Measurements from ENCODE around the gene FOXP4.

Gene FOXP4

GRCh38 chr6:41530476-41530875 lies 15.7 kb upstream of the FOXP4 start:
- no peak for DNase-seq (ENCODE audit: low spot score)
- H3K36me3 Mint-ChIP-seq (ENCODE audit: low read depth), result no peaks in the 10 kb centered on the region
- no peak overlapping the region for H3K4me3 Mint-ChIP-seq
- no peak overlapping the region for H3K27ac Mint-ChIP-seq
- peaks cover 20% of the 10 kb centered on the region for H3K4me1 Mint-ChIP-seq (ENCODE audit: low read depth)
- peaks cover 63% of the 10 kb centered on the region for H3K27me3 Mint-ChIP-seq (ENCODE audit: low read depth)
- H3K9me3 Mint-ChIP-seq, result no peaks in the 10 kb centered on the region

- Mint-ChIP-seq H3K36me3 (ENCODE audit: low read depth) (no peaks in the 10 kb centered on the region), H3K4me3 (peak overlapping the region; percentile 34)
Measured at GRCh38 chr6:41531016-41531415, 15.2 kb upstream of the FOXP4 start.

GRCh38 chr6:41531591-41532582 lies 14.3 kb upstream of the FOXP4 start:
- H3K4me3 Mint-ChIP-seq, result peak overlapping the region; percentile 76
- DNase-seq (ENCODE audit: low spot score), result peak; percentile 68
- peaks cover 20% of the 10 kb centered on the region for H3K4me1 Mint-ChIP-seq (ENCODE audit: low read depth)
- peaks cover 68% of the 10 kb centered on the region for H3K27me3 Mint-ChIP-seq (ENCODE audit: low read depth)
- no peaks in the 10 kb centered on the region for H3K9me3 Mint-ChIP-seq
- H3K27ac Mint-ChIP-seq, result peak overlapping the region; percentile 73
- no peaks in the 10 kb centered on the region for H3K36me3 Mint-ChIP-seq (ENCODE audit: low read depth)

More at GRCh38 chr6:41531016-41531415, 15.2 kb upstream of the FOXP4 start:
- peaks cover 66% of the 10 kb centered on the region for H3K27me3 Mint-ChIP-seq (ENCODE audit: low read depth)
- peaks cover 20% of the 10 kb centered on the region for H3K4me1 Mint-ChIP-seq (ENCODE audit: low read depth)
- H3K9me3 Mint-ChIP-seq, result no peaks in the 10 kb centered on the region
- DNase-seq (ENCODE audit: low spot score), result no peak
- no peak overlapping the region for H3K27ac Mint-ChIP-seq

- no peaks in the 10 kb centered on the region for H3K9me3 Mint-ChIP-seq
- H3K27ac Mint-ChIP-seq, result no peak overlapping the region
- H3K27me3 Mint-ChIP-seq (ENCODE audit: low read depth), result peaks cover 73% of the 10 kb centered on the region
- H3K4me3 Mint-ChIP-seq, result no peak overlapping the region
- DNase-seq (ENCODE audit: low spot score), result no peak
- no peaks in the 10 kb centered on the region for H3K36me3 Mint-ChIP-seq (ENCODE audit: low read depth)
- H3K4me1 Mint-ChIP-seq (ENCODE audit: low read depth), result peaks cover 19% of the 10 kb centered on the region
Measured at GRCh38 chr6:41535766-41536165, 10.4 kb upstream of the FOXP4 start.

GRCh38 chr6:41536795-41537758 lies 9.1 kb upstream of the FOXP4 start:
- DNase-seq (ENCODE audit: low spot score), result no peak
- H3K4me1 Mint-ChIP-seq (ENCODE audit: low read depth), result peaks cover 8% of the 10 kb centered on the region
- H3K27ac Mint-ChIP-seq, result no peak overlapping the region
- H3K27me3 Mint-ChIP-seq (ENCODE audit: low read depth), result peaks cover 74% of the 10 kb centered on the region
- H3K9me3 Mint-ChIP-seq, result no peaks in the 10 kb centered on the region
- no peak overlapping the region for H3K4me3 Mint-ChIP-seq
- no peaks in the 10 kb centered on the region for H3K36me3 Mint-ChIP-seq (ENCODE audit: low read depth)

- DNase-seq (ENCODE audit: low spot score), result no peak
- Mint-ChIP-seq H3K27ac (no peak overlapping the region), H3K36me3 (ENCODE audit: low read depth) (no peaks in the 10 kb centered on the region), H3K9me3 (no peaks in the 10 kb centered on the region), H3K27me3 (ENCODE audit: low read depth) (peaks cover 65% of the 10 kb centered on the region), H3K4me3 (no peak overlapping the region), H3K4me1 (ENCODE audit: low read depth) (no peaks in the 10 kb centered on the region)
Measured at GRCh38 chr6:41538556-41539182, 7.5 kb upstream of the FOXP4 start.

- Mint-ChIP-seq H3K27ac (no peak overlapping the region), H3K27me3 (ENCODE audit: low read depth) (peaks cover 66% of the 10 kb centered on the region), H3K4me3 (no peak overlapping the region), H3K36me3 (ENCODE audit: low read depth) (no peaks in the 10 kb centered on the region), H3K9me3 (no peaks in the 10 kb centered on the region), H3K4me1 (ENCODE audit: low read depth) (no peaks in the 10 kb centered on the region)
- no peak for DNase-seq (ENCODE audit: low spot score)
Measured at GRCh38 chr6:41539204-41539603, 7.0 kb upstream of the FOXP4 start.

- Mint-ChIP-seq H3K9me3 (no peaks in the 10 kb centered on the region), H3K36me3 (ENCODE audit: low read depth) (no peaks in the 10 kb centered on the region), H3K27me3 (ENCODE audit: low read depth) (peaks cover 67% of the 10 kb centered on the region), H3K27ac (no peak overlapping the region), H3K4me1 (ENCODE audit: low read depth) (peaks cover 4% of the 10 kb centered on the region), H3K4me3 (no peak overlapping the region)
- DNase-seq (ENCODE audit: low spot score), result no peak
Measured at GRCh38 chr6:41541364-41541763, 4.8 kb upstream of the FOXP4 start.

GRCh38 chr6:41543087-41543486 lies 3.1 kb upstream of the FOXP4 start:
- DNase-seq (ENCODE audit: low spot score), result no peak
- H3K36me3 Mint-ChIP-seq (ENCODE audit: low read depth), result no peaks in the 10 kb centered on the region
- H3K27me3 Mint-ChIP-seq (ENCODE audit: low read depth), result peaks cover 57% of the 10 kb centered on the region
- no peak overlapping the region for H3K27ac Mint-ChIP-seq
- no peak overlapping the region for H3K4me3 Mint-ChIP-seq
- H3K4me1 Mint-ChIP-seq (ENCODE audit: low read depth), result peaks cover 7% of the 10 kb centered on the region
- H3K9me3 Mint-ChIP-seq, result no peaks in the 10 kb centered on the region

GRCh38 chr6:41545247-41545702 lies 906 bp upstream of the FOXP4 start:
- no peaks in the 10 kb centered on the region for H3K36me3 Mint-ChIP-seq (ENCODE audit: low read depth)
- peaks cover 10% of the 10 kb centered on the region for H3K4me1 Mint-ChIP-seq (ENCODE audit: low read depth)
- H3K4me3 Mint-ChIP-seq, result peak overlapping the region; percentile 60
- H3K27ac Mint-ChIP-seq, result no peak overlapping the region
- H3K9me3 Mint-ChIP-seq, result no peaks in the 10 kb centered on the region
- H3K27me3 Mint-ChIP-seq (ENCODE audit: low read depth), result peaks cover 60% of the 10 kb centered on the region
- DNase-seq (ENCODE audit: low spot score), result no peak

- Mint-ChIP-seq H3K36me3 (ENCODE audit: low read depth) (peaks cover 3% of the 10 kb centered on the region), H3K27me3 (ENCODE audit: low read depth) (peaks cover 65% of the 10 kb centered on the region), H3K4me3 (no peak overlapping the region), H3K4me1 (ENCODE audit: low read depth) (peaks cover 13% of the 10 kb centered on the region), H3K9me3 (no peaks in the 10 kb centered on the region), H3K27ac (no peak overlapping the region)
- peak; percentile 52 for DNase-seq (ENCODE audit: low spot score)
Measured at GRCh38 chr6:41546475-41546865, 289 bp downstream of the FOXP4 start.

GRCh38 chr6:41546866-41547798 lies 951 bp downstream of the FOXP4 start:
- Mint-ChIP-seq H3K4me1 (ENCODE audit: low read depth) (peaks cover 14% of the 10 kb centered on the region), H3K27ac (peak overlapping the region; percentile 52), H3K27me3 (ENCODE audit: low read depth) (peaks cover 69% of the 10 kb centered on the region), H3K4me3 (peak overlapping the region; percentile 88), H3K9me3 (no peaks in the 10 kb centered on the region), H3K36me3 (ENCODE audit: low read depth) (peaks cover 5% of the 10 kb centered on the region)
- no peak for DNase-seq (ENCODE audit: low spot score)

- Mint-ChIP-seq H3K4me3 (peak overlapping the region; percentile 88), H3K4me1 (ENCODE audit: low read depth) (peaks cover 14% of the 10 kb centered on the region), H3K27ac (no peak overlapping the region), H3K9me3 (no peaks in the 10 kb centered on the region), H3K36me3 (ENCODE audit: low read depth) (peaks cover 5% of the 10 kb centered on the region), H3K27me3 (ENCODE audit: low read depth) (peaks cover 69% of the 10 kb centered on the region)
- no peak for DNase-seq (ENCODE audit: low spot score)
Measured at GRCh38 chr6:41547799-41548097, 1.6 kb downstream of the FOXP4 start.

Measured in T-helper 2 cell treated with Interferon-gamma antibody and Interleukin-4, amounts not matched to agents 5 μg/mL and 100 μg/mL, for 36 hours (primary cell).